Esophagus muscularis mucosa (tissue), 3 donors: ENCODE measurements around the gene ITGB5.

Source experiments
- CTCF ChIP-seq, 3 experiments: fragments of 200-600 bp in 2 of 3; fragments of 450-650 bp in 1 of 3; sonication (generic) in 2 of 3; IDR thresholded peaks; one replicate each; pipeline ENCODE4 v1.5.1; 2017 to 2019; ENCODE audit warnings: antibody characterized with exemption in 3 of 3, mild to moderate bottlenecking in 2 of 3, moderate library complexity in 1 of 3
- POLR2A ChIP-seq: fragments of 450-650 bp; IDR thresholded peaks from one replicate; pipeline ENCODE4 v1.6.1; 2017; ENCODE audit warnings: antibody characterized with exemption, moderate library complexity, mild to moderate bottlenecking, low read depth
- POLR2AphosphoS5 ChIP-seq, 2 donors: sonication (generic); formaldehyde crosslinking; IDR thresholded peaks; one replicate each; pipeline ENCODE4 v1.6.1; 2017; ENCODE audit warnings: antibody characterized with exemption in 2 of 2

GRCh38 chr3:124816206-124816605 is 71.0 kb downstream of the ITGB5 start:
- no peak for TF ChIP-seq POLR2AphosphoS5 (IDR thresholded peaks at IDR 0.05)
- no peak for TF ChIP-seq CTCF (IDR thresholded peaks at IDR 0.05)
- TF ChIP-seq POLR2A: no peak
